ENCODE data around the gene GPHB5. TPM values are rescaled to one million over a fixed set of nuclear protein-coding genes. Genes with fewer than 3 reads are reported as not detected.

GPHB5 gene
- total and polyA plus RNA-seq, 2 experiments from 2014 or later, result not detected

DNA sequence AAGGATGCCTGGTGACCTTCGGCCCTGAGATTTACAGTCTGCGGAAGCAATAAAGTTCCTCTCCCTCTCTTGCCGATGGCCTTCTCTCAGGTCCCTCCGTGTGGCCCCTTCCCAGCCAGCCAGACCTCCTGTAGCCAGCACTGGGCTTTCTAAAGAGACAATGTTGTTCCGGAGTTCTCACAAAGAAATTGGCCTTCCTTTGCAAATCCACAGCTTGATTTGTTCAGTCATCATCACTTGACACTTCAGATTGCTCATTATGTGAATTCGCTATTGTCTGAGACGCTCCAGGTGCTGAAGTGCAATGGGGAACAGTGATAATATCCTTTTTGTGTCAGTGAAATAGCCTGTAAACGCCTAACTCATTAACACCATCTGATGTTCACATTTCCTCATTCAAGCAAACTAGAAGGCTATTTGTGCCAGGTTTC is 43.7 kb upstream of the GPHB5 start (continued):
- TF ChIP-seq, protein P1, sequence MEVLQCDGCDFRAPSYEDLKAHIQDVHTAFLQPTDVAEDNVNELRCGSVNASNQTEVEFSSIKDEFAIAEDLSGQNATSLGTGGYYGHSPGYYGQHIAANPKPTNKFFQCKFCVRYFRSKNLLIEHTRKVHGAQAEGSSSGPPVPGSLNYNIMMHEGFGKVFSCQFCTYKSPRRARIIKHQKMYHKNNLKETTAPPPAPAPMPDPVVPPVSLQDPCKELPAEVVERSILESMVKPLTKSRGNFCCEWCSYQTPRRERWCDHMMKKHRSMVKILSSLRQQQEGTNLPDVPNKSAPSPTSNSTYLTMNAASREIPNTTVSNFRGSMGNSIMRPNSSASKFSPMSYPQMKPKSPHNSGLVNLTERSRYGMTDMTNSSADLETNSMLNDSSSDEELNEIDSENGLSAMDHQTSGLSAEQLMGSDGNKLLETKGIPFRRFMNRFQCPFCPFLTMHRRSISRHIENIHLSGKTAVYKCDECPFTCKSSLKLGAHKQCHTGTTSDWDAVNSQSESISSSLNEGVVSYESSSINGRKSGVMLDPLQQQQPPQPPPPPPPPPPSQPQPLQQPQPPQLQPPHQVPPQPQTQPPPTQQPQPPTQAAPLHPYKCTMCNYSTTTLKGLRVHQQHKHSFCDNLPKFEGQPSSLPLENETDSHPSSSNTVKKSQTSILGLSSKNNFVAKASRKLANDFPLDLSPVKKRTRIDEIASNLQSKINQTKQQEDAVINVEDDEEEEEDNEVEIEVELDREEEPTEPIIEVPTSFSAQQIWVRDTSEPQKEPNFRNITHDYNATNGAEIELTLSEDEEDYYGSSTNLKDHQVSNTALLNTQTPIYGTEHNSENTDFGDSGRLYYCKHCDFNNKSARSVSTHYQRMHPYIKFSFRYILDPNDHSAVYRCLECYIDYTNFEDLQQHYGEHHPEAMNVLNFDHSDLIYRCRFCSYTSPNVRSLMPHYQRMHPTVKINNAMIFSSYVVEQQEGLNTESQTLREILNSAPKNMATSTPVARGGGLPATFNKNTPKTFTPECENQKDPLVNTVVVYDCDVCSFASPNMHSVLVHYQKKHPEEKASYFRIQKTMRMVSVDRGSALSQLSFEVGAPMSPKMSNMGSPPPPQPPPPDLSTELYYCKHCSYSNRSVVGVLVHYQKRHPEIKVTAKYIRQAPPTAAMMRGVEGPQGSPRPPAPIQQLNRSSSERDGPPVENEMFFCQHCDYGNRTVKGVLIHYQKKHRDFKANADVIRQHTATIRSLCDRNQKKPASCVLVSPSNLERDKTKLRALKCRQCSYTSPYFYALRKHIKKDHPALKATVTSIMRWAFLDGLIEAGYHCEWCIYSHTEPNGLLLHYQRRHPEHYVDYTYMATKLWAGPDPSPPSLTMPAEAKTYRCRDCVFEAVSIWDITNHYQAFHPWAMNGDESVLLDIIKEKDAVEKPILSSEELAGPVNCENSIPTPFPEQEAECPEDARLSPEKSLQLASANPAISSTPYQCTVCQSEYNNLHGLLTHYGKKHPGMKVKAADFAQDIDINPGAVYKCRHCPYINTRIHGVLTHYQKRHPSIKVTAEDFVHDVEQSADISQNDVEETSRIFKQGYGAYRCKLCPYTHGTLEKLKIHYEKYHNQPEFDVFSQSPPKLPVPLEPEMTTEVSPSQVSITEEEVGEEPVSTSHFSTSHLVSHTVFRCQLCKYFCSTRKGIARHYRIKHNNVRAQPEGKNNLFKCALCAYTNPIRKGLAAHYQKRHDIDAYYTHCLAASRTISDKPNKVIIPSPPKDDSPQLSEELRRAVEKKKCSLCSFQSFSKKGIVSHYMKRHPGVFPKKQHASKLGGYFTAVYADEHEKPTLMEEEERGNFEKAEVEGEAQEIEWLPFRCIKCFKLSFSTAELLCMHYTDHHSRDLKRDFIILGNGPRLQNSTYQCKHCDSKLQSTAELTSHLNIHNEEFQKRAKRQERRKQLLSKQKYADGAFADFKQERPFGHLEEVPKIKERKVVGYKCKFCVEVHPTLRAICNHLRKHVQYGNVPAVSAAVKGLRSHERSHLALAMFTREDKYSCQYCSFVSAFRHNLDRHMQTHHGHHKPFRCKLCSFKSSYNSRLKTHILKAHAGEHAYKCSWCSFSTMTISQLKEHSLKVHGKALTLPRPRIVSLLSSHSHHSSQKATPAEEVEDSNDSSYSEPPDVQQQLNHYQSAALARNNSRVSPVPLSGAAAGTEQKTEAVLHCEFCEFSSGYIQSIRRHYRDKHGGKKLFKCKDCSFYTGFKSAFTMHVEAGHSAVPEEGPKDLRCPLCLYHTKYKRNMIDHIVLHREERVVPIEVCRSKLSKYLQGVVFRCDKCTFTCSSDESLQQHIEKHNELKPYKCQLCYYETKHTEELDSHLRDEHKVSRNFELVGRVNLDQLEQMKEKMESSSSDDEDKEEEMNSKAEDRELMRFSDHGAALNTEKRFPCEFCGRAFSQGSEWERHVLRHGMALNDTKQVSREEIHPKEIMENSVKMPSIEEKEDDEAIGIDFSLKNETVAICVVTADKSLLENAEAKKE (CRISPR knock-in tag; IDR thresholded peaks at IDR 0.05), result no peak
- TF ChIP-seq REST (IDR thresholded peaks at IDR 0.05; ENCODE audit: unreplicated experiment) (no peak), ZNF114 (CRISPR knock-in tag; IDR thresholded peaks at IDR 0.05) (no peak), STAT1 (IDR thresholded peaks at IDR 0.05; ENCODE audit: unreplicated experiment) (no peak)
- TF ChIP-seq, protein P2, sequence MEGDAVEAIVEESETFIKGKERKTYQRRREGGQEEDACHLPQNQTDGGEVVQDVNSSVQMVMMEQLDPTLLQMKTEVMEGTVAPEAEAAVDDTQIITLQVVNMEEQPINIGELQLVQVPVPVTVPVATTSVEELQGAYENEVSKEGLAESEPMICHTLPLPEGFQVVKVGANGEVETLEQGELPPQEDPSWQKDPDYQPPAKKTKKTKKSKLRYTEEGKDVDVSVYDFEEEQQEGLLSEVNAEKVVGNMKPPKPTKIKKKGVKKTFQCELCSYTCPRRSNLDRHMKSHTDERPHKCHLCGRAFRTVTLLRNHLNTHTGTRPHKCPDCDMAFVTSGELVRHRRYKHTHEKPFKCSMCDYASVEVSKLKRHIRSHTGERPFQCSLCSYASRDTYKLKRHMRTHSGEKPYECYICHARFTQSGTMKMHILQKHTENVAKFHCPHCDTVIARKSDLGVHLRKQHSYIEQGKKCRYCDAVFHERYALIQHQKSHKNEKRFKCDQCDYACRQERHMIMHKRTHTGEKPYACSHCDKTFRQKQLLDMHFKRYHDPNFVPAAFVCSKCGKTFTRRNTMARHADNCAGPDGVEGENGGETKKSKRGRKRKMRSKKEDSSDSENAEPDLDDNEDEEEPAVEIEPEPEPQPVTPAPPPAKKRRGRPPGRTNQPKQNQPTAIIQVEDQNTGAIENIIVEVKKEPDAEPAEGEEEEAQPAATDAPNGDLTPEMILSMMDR (conservative IDR thresholded peaks at IDR 0.05; ENCODE audit: low read depth in 2 of 2), result no peak

All from GM23338 (cell line).